ENCODE results near the gene BRIP1.

DNA sequence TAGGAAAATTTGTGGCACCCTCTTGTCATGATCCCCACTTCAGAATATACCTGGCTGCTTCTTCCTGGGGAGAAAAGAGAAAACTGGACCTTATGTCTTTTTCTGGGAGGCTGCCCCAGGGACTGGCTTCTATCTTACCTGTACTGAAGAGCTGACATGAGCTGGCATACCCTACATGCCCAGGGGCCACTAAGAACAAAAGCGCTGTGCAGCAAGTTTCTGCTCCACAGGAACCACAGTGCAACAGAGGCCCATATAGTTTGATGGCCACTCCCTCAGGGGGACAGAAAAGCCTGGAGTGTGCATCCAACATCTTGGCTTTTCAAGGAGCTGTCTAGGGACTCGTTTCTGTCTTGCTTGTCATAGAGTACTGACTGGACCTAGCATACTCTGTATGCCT, 175.6 kb downstream of the BRIP1 start:
- no peak for TF ChIP-seq CTCF (conservative IDR thresholded peaks at IDR 0.05; ENCODE audit: low read depth, low read length)
- no peak for TF ChIP-seq EZH2 (IDR thresholded peaks at IDR 0.05; ENCODE audit: borderline replicate concordance, low read depth, low read length, poor library complexity, severe bottlenecking)

All from A673 (cell line).